Stomach (tissue), 4 donors: ENCODE measurements around the gene SFMBT2.

Source experiments
- CTCF ChIP-seq, 7 experiments: fragments of 450-650 bp in 4 of 7; fragments of 200-600 bp in 3 of 7; sonication (generic) in 3 of 7; IDR thresholded peaks; one replicate each; pipeline ENCODE4 v1.5.1; 2016 to 2019; ENCODE audit warnings: antibody characterized with exemption in 7 of 7, control low read depth in 2 of 7, mild to moderate bottlenecking in 1 of 7
- EP300 ChIP-seq: sonication (generic); formaldehyde crosslinking; IDR thresholded peaks from one replicate; pipeline ENCODE4 v1.6.1; 2017; ENCODE audit warnings: antibody characterized with exemption
- POLR2A ChIP-seq, 4 donors: fragments of 450-650 bp; IDR thresholded peaks; one replicate each; pipeline ENCODE4 v1.6.1; 2016; ENCODE audit warnings: antibody characterized with exemption in 4 of 4, control low read depth in 2 of 4, mild to moderate bottlenecking in 1 of 4, moderate library complexity in 1 of 4

- TF ChIP-seq POLR2A (IDR thresholded peaks at IDR 0.05) (no peak), CTCF (IDR thresholded peaks at IDR 0.05) (no peak), EP300 (no peak)
Observed at GRCh38 chr10:7410862-7411670, at the start of gene SFMBT2.
